ENCODE results near the gene PRIM2.

PRIM2 gene

GRCh38 chr6:57303931-57304681 lies 13.3 kb upstream of the PRIM2 start:
- 0 out of 2 replicates have a peak, but pooled peaks have one; percentile 25 for TF ChIP-seq PATZ1 (CRISPR knock-in tag; IDR thresholded peaks at IDR 0.05; ENCODE audit: borderline replicate concordance)
- TF ChIP-seq GLIS3 (CRISPR knock-in tag; IDR thresholded peaks at IDR 0.05), result peak; percentile 27; the same call in 1 of the 2 replicates
- TF ChIP-seq BACH2 (CRISPR knock-in tag; IDR thresholded peaks at IDR 0.05; ENCODE audit: borderline replicate concordance), result no peak
- TF ChIP-seq RARB (CRISPR knock-in tag; IDR thresholded peaks at IDR 0.05), result no peak
- TF ChIP-seq SNAI2 (CRISPR knock-in tag; IDR thresholded peaks at IDR 0.05), result peak; percentile 63; the same call in 1 of the 2 replicates
- TF ChIP-seq ARNTL (CRISPR knock-in tag; IDR thresholded peaks at IDR 0.05; ENCODE audit: borderline replicate concordance, low read depth), result no peak
- TF ChIP-seq ZFP30 (CRISPR knock-in tag; IDR thresholded peaks at IDR 0.05), result no peak
- peak; percentile 82; the same call in 1 of the 2 replicates for TF ChIP-seq TSHZ2 (CRISPR knock-in tag; IDR thresholded peaks at IDR 0.05)
- peak; percentile 87 for TF ChIP-seq TCF4 (CRISPR knock-in tag; IDR thresholded peaks at IDR 0.05; ENCODE audit: borderline replicate concordance)
- no peak for TF ChIP-seq ZNF8 (CRISPR knock-in tag; IDR thresholded peaks at IDR 0.05)
- peak; percentile 93 for TF ChIP-seq ISL1 (CRISPR knock-in tag; IDR thresholded peaks at IDR 0.05)
- peak; percentile 59; the same call in 1 of the 2 replicates for TF ChIP-seq CREB5 (CRISPR knock-in tag; IDR thresholded peaks at IDR 0.05; ENCODE audit: low read depth)
- TF ChIP-seq ZC3H10 (CRISPR knock-in tag; IDR thresholded peaks at IDR 0.05), result peak; percentile 65; the same call in 1 of the 2 replicates
- TF ChIP-seq CSDC2 (CRISPR knock-in tag; IDR thresholded peaks at IDR 0.05), result no peak
- TF ChIP-seq ZNF70 (CRISPR knock-in tag; IDR thresholded peaks at IDR 0.05), result no peak
- TF ChIP-seq ESRRG (CRISPR knock-in tag; IDR thresholded peaks at IDR 0.05), result no peak
- ATAC-seq, result peak; percentile 73

- TF ChIP-seq ISL1 (CRISPR knock-in tag; IDR thresholded peaks at IDR 0.05) (peak; percentile 85), ZFP30 (CRISPR knock-in tag; IDR thresholded peaks at IDR 0.05) (no peak), ZNF70 (CRISPR knock-in tag; IDR thresholded peaks at IDR 0.05) (no peak), ZNF565 (CRISPR knock-in tag; conservative IDR thresholded peaks at IDR 0.05; ENCODE audit: low read depth) (no peak), GLIS3 (CRISPR knock-in tag; IDR thresholded peaks at IDR 0.05) (no peak), ARNTL (CRISPR knock-in tag; IDR thresholded peaks at IDR 0.05; ENCODE audit: borderline replicate concordance, low read depth) (no peak), POU6F1 (CRISPR knock-in tag; IDR thresholded peaks at IDR 0.05; ENCODE audit: borderline replicate concordance, low read depth) (no peak), CREB5 (CRISPR knock-in tag; IDR thresholded peaks at IDR 0.05; ENCODE audit: low read depth) (peak; percentile 67; the same call in 1 of the 2 replicates), SNAI2 (CRISPR knock-in tag; IDR thresholded peaks at IDR 0.05) (no peak), TOX (CRISPR knock-in tag; IDR thresholded peaks at IDR 0.05; ENCODE audit: borderline replicate concordance) (peak; percentile 42; the same call in 1 of the 2 replicates), PATZ1 (CRISPR knock-in tag; IDR thresholded peaks at IDR 0.05; ENCODE audit: borderline replicate concordance) (peak; percentile 54; the same call in 1 of the 2 replicates)
- peak; percentile 87 for ATAC-seq
These were observed 12.3 kb upstream of the PRIM2 start for GRCh38 chr6:57305107-57305506.
